NCI-H2227 (cell line): ENCODE results near the gene GRAMD4.

ENCODE experiments used
- DNase-seq: peaks from one replicate; lab custom pipeline; 2025; ENCODE audit not compliant: unreplicated experiment; lab: John Stamatoyannopoulos, UW

Gene GRAMD4

DNA sequence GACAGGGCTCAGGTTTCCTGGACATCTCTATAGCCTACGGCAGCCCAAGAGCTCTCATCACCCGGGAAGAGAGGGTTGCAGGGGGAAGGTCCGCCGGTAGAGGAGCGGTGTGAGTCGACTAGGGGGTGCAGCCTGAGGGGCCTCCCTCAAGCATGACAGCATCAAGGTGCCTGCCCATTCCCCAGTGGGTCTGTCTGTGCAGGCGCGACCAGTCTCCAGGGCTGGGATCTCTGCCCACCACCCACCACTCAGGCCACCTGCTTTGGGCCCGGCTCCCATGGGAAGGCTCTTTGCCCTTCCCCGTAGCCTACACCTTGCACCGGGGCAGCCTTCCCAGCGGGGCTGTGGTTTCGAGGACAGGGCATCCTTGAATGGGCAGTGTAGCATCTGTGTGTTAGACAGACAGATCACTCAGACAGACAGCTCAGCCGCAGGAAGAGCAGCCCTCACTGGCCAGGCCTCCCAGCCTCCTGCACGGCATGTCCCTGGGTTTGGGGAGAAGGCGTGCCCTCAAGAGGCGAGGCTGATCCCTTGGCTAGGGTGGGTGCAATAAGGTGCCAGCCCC lies 88.7 kb downstream of the GRAMD4 start:
- DNase-seq = no peak

DNA sequence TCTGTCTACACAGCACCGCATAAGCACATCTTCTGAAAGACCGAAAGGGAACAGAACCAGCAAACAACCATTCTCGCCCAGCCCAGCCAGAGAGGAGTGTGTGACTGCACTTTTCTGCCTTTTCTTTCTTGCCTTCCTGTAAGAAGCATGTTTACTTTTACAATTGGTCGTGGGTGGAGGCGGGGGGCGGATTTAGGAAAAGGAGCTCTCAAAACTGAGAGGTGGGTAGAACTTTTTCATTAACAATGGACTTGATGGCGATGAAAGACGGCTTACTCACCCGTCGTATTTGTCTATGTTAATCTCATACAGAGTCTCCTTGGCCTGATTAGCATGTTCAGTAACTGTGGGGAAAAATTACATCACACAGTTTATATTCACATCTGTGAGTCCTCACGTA lies 90.6 kb downstream of the GRAMD4 start:
- DNase-seq = no peak

DNA sequence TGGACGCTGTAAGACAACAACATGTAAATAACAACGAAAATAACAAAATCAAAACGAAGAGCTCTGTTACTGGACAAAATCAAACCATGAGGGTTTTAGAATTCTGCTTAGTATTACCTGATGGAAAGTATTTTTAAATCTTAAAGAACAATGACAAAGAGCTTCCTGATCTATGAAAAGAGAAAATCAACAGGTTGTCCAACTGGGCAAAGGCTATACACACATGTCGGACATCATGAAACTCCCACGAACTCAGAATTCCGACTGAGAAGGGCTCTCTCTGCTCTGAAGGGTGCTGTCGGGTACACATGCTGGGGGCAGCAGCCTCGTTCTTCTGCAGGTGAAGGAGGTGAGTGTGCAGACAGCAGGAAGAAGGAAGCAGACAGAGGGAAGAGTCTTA lies 92.1 kb downstream of the GRAMD4 start:
- DNase-seq = no peak

DNA sequence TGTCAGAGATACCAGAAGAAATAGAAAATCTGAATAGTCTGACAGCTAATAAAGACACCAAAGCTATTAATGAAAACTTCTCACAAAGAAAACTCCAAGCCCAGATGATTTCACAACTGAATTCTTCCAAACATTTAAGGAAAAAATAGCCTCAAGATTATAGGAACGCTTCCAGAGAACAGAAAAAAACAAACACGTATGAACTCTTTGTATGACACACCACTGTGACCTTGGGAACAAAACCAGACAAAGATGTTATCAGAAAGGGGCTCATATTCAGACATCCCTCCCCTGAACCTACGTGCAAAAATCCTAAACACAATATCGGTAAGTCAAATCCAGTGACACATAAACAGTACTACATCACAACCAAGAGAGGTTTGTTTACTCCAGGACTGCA lies 94.4 kb downstream of the GRAMD4 start:
- no peak for DNase-seq

DNA sequence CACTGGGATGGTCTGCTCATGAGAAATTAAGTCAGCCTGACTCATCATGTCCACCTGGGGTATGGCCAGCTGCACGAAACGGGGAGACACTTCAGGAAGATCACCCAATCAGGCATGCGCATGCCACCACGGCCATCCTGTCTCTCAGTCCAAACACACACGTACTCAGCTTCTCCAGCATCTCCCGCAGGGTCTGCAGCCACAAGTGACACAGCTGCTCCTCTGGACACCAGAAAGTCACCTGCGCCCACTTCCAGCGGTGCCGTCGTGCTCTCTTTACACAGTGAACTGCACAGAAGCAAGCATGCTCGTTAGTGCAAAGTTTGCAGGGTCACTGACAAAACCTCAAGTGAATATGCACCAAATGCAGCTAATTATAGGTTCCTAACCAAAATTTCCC lies 99.7 kb downstream of the GRAMD4 start:
- DNase-seq = no peak

DNA sequence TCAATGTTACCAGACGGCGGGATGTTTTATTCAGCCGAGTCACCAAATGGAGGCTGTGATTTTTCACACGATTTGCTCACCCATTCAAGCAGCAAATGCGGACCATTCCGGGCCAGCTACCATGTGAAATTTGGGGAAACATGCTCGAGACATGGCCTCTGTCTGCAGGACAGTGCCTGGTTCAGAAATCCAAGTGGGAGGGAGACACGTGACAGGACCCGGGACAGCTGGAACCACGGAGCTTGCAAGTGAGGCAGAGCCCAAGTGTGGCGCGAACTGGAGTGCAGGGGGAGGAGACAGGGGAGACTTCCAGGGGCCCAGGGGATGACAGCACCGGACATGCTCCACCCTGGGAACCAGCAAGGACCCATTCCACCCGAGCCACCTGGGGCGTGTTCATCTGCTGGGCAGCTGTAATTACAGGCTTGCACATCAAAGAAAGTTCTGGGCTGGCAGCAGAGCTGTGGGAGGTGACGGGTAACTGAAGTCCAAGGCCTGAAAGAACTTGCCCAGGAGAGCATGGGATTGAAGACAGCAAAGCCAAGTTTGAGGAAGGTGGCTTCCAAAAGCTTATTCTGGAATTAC lies 101.4 kb downstream of the GRAMD4 start:
- no peak for DNase-seq

DNA sequence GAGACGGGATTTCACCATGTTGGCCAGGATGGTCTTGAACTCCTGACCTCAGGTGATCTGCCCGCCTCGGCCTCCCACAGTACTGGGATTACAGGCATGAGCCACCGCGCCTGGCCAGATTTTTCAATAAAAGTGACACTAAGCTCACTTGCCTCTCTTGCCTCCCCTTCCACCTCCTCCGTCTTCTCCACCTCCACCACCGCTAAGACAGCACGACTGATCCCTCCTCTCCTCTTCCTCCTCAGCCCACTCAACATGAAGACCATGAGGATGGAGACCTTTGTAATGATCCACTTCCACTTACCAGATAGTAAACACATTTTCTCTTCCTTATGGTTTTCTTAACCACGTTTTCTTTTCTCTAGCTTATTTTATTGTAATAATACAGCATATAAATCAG lies 103.7 kb downstream of the GRAMD4 start:
- DNase-seq = no peak

DNA sequence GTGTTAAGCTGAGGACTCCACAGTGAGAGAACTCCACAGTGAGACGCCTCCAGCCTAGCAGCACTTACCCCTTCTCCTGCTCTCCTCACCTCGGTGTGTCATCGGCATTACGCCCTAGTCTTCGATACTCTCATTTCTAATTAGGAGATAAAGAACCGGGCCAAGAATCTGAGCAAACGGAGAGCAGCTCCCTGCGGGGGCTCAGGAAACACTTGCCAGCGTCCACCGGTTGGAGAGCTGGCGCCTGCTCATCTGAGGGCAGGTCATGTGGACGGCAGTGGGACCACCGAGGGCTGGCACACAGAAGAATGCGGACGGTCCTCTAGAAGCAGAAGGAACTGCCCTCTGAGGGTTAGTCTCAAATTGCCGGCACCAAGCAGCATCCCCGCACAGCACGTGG lies 104.9 kb downstream of the GRAMD4 start:
- no peak for DNase-seq

DNA sequence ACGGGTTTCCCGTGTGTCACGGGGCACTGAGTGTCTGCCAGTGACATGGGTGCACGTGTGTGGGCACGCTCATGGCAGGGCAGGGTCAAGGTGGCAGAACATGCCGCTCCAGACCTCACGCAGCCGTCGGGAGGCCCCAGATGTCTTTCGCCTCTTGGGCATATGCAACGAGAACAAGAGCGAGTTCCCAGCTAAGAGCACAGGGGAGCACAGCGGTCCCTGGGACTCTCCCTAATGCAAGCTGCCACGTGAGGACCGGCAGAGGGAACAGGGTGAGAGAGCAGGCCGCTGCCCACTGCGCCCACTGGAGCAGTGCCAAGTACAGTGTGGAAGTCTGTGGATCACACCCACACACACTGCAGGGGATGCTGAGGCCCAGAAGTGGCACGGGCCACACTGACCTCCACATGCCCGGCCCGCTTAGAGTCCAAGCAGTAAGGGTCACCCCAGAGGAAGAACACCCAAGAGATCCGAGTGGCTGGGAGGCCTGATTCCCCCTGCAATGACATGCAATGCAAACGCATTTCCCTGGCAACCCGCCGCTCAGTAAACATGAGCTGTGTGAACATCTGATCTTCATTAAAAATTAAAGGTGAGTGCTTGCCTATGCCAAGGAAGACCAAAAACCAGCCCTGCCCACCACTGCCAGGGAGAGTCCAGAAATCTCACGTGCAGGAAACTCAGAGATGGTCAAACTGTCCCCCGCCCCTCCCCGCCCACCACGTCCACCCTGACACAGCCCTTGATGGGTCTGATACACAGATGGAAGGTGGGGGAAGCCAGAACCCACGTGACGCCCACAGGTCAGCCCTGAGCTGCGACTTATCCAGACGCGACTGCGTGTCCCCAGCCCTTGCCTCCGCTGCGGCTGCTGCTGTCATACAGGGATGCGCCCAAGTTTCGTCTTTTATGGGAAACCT lies 106.1 kb downstream of the GRAMD4 start:
- no peak for DNase-seq

DNA sequence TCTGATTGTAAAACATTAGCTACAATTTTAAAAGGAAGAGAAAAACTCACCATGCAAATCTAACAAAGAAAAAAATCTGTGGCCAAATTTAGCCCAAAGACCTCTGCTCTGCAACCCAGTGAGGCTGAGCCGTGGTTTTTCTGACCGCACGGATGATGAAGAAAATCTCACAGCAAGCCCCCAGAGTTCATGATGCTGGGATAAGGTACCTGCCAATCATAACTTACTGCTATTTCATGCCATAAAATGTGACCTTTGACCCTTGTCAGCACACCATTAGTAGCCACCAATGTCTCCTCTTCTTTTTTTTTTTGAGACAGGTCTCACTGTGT lies 106.8 kb downstream of the GRAMD4 start:
- DNase-seq = no peak

DNA sequence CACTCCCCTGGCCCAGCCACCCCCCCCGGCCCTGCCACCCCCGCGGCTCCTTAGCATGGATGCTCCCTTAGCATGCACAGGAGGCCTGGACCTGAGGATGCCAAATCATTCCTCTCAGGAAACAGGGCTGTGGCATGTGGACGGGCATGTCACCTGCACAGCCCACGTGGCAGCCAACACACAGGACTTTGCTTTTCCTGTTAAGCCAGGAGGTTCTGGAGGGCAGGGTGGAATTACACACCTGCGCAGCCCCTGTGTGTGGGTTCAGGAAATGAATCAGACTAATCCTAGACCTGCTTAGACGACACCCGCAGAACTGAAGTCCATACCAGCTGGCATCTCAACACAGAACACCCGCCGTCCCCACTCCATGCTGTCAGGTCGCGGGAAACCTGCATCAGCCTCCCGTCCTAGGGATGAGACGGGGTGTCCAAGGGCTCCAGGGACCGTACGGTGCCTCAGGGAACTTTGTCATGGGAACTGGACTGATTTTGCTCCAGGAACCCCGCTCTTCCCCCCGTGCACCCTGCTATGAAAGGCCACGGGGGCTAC lies 107.7 kb downstream of the GRAMD4 start:
- DNase-seq = no peak

DNA sequence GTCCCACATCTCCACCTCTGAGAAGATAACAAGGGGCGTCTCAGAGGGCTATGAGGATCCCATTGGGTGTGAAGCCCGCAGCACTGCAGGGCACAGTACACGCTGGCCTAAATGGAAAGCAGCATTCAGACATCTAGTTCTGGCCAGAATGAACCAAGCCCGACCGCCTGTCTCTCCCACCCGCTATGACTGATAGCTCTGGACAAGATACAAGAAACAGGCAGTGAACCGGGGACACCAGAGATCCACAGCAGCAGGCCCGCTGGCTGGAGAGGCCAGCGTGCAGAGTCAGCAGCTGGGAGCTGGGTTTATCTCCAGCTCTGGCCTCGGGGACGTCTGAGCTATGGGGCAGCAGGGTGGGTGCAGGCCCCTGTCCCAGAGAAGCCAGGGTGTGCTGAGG lies 108.3 kb downstream of the GRAMD4 start:
- no peak for DNase-seq
